GM21367 (cell line): ENCODE measurements around the gene CYLD.

Source experiments
- ATAC-seq: cut with Tn5 transposase; IDR thresholded peaks from one replicate; pipeline ENCODE4 v1.9.1; 2021; ENCODE audit not compliant: unreplicated experiment

The CYLD gene

GRCh38 chr16:50741781-50742575 is at the start of gene CYLD:
TSS of gene CYLD (plus strand) at chr16:50742086. CDS start at chr16:50749699, 7,613 bp downstream.
- peak; percentile 92 for ATAC-seq

GRCh38 chr16:50692644-50692998 is 49.3 kb upstream of the CYLD start:
- ATAC-seq = no peak

- ATAC-seq = no peak
These were observed 48.7 kb upstream of the CYLD start, which contains the start of gene NOD2 for GRCh38 chr16:50692999-50693781. TSS of gene NOD2 (plus strand) at chr16:50693606. CDS start at chr16:50699496, 5,890 bp downstream.

GRCh38 chr16:50694206-50694605 is 47.7 kb upstream of the CYLD start:
- ATAC-seq = no peak

- no peak for ATAC-seq
These were observed 46.6 kb upstream of the CYLD start for GRCh38 chr16:50695017-50696000.

GRCh38 chr16:50696126-50696525 is 45.8 kb upstream of the CYLD start:
- ATAC-seq = no peak

- ATAC-seq = peak; percentile 45
These were observed 45.1 kb upstream of the CYLD start for GRCh38 chr16:50696575-50697420.

GRCh38 chr16:50697421-50697715 is 44.5 kb upstream of the CYLD start:
- no peak for ATAC-seq

GRCh38 chr16:50697881-50698767 is 43.8 kb upstream of the CYLD start:
- peak; percentile 34 for ATAC-seq

GRCh38 chr16:50699326-50700159 is 42.3 kb upstream of the CYLD start:
- ATAC-seq = no peak

- no peak for ATAC-seq
These were observed 39.2 kb upstream of the CYLD start for GRCh38 chr16:50702725-50703124.

- no peak for ATAC-seq
These were observed 37.6 kb upstream of the CYLD start for GRCh38 chr16:50704245-50704644.

- no peak for ATAC-seq
These were observed 36.3 kb upstream of the CYLD start for GRCh38 chr16:50705436-50706110.

- ATAC-seq = no peak
These were observed 35.6 kb upstream of the CYLD start for GRCh38 chr16:50706250-50706649.

GRCh38 chr16:50708373-50709060 is 33.4 kb upstream of the CYLD start:
- no peak for ATAC-seq

GRCh38 chr16:50709061-50709684 is 32.7 kb upstream of the CYLD start:
- no peak for ATAC-seq

- ATAC-seq = no peak
These were observed 31.9 kb upstream of the CYLD start for GRCh38 chr16:50709980-50710379.
